Stimulated activated effector memory CD8-positive, alpha-beta T cell treated with anti-CD3 and anti-CD28 coated beads, Interleukin-12 subunit alpha, Interleukin-12 subunit beta, amount 100 ng/mL, for 72 hours (primary cell): ENCODE results near the gene CIITA.
A peak's percentile ranks its signal among the peaks of the same experiment; 100 is the strongest.
"Not testable (repeated sequence)": the region's sequence is repeated elsewhere in the genome, so short reads cannot be mapped to it uniquely, and the experiment has no call there.

Experiments
- ATAC-seq: fragments of 150-1000 bp; cut with Tn5 transposase; 2 replicates; pipeline ENCODE4 v1.10.0; 2021
- DNase-seq, 2 donors: peaks; one replicate each; pipeline ENCODE4 v3.0.0; 2021 to 2022; ENCODE audit warnings: low spot score in 2 of 2
- H3K27ac Mint-ChIP-seq: one replicate; pipeline ENCODE4 v1.8.0; 2022; ENCODE audit warnings: mild to moderate bottlenecking, mixed read lengths
- H3K36me3 Mint-ChIP-seq: one replicate; pipeline ENCODE4 v1.8.0; 2022; ENCODE audit warnings: mild to moderate bottlenecking, mixed read lengths
- H3K4me1 Mint-ChIP-seq: one replicate; pipeline ENCODE4 v1.8.0; 2022; ENCODE audit warnings: mixed read lengths
- H3K4me3 Mint-ChIP-seq: one replicate; pipeline ENCODE4 v1.8.0; 2022; ENCODE audit warnings: mild to moderate bottlenecking, mixed read lengths
- H3K9me3 Mint-ChIP-seq: one replicate; pipeline ENCODE4 v1.8.0; 2022; ENCODE audit warnings: mixed read lengths

CIITA gene

DNA sequence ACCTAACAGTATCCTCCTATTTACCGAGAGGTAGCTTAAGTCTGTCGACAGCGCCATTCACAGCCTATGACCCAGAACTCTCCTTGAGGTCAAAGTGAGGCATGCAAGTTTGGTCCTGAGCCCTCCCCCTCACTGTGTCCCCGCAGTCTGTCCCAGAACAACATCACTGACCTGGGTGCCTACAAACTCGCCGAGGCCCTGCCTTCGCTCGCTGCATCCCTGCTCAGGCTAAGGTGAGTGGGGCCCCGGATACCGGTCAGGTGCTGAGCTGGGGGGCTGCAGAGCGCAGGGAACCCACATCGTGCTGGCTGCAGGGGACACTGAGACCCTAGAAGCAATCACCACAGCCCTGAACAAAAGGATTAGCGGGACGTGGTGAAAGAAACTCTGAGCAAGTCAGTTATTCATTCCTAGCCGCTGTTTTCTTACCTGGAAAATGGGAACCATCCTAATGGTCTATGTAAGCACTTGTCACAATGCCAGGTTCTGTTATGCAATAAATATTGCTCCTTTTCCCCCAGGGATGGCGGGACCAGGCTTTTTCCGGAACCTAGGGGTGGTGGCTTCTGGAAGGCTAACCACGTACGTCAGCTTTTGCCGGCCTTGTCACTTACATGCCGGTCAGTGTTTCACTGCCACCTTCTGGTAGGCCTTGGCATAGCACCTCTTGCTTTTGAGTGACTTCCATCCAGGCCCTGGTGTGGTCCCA is 41.4 kb downstream of the CIITA start:
- Mint-ChIP-seq H3K27ac (no peak overlapping the region), H3K4me1 (peaks cover 26% of the 10 kb centered on the region), H3K36me3 (peaks cover 65% of the 10 kb centered on the region), H3K9me3 (no peaks in the 10 kb centered on the region), H3K4me3 (no peak overlapping the region)
- DNase-seq (peak; percentile 82 to 94), ATAC-seq (peak; percentile 74)

DNA sequence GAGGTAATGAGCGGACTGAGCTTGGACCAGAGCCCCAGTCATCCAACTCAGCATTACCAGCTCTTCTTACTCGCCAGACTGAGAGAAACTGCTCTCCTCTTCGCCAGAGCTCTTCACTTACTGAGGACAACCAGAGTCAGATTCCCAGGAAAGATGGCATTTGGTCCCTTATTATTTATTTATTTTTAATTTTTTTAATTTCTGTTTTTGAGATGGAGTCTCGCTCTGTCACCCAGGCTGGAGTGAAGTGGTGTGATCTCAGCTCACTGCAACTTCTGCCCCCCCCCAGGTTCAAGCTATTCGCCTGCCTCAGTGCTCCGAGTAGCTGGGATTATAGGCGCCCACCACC is 42.0 kb downstream of the CIITA start:
- Mint-ChIP-seq H3K36me3 (peaks cover 67% of the 10 kb centered on the region), H3K4me1 (peaks cover 26% of the 10 kb centered on the region), H3K27ac (no peak overlapping the region), H3K9me3 (no peaks in the 10 kb centered on the region), H3K4me3 (no peak overlapping the region)
- ATAC-seq (no peak), DNase-seq (no peak)

- Mint-ChIP-seq H3K4me1 (peaks cover 16% of the 10 kb centered on the region), H3K27ac (no peak overlapping the region), H3K9me3 (no peaks in the 10 kb centered on the region), H3K36me3 (peaks cover 70% of the 10 kb centered on the region), H3K4me3 (no peak overlapping the region)
- ATAC-seq (no peak), DNase-seq (no peak)
Measured at GRCh38 chr16:10920726-10921427, 43.9 kb downstream of the CIITA start.

DNA sequence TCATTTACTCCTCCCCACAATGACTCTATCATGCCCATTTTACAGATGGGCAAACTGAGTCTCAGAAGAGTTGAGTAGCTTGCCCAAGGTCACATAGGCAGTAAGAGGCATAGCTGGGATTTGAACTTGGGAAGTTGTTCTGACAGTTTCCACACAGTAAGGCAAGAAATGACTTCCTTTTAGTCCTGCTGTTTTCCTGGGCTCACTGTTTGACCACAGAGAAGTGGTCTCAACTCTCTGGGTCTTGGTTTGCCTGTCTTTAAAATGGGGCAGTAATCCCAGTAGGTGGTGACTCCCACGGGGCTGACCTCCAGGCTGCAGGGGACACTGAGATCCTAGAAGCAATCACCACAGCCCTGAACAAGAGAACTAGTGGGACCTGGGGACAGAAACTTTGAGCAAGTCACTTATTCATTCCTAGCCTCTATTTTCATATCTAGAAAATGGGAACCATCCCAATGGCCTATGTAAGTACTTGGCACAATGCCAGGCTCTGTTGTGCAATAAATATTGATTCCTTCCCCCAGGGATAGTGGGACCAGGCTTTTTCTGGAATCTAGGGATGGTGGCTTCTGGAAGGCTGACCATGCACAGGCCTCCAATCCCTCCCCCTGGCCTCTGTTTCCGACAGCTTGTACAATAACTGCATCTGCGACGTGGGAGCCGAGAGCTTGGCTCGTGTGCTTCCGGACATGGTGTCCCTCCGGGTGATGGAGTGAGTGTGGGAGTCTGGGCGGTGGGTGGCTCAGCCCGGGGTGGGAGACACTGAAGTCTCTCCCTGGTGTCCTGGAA is 44.7 kb downstream of the CIITA start:
- ATAC-seq (no peak), DNase-seq (no peak)
- H3K4me3 Mint-ChIP-seq: no peak overlapping the region
- no peaks in the 10 kb centered on the region for H3K9me3 Mint-ChIP-seq
- peaks cover 69% of the 10 kb centered on the region for H3K36me3 Mint-ChIP-seq
- H3K4me1 Mint-ChIP-seq: peaks cover 9% of the 10 kb centered on the region
- no peak overlapping the region for H3K27ac Mint-ChIP-seq

DNA sequence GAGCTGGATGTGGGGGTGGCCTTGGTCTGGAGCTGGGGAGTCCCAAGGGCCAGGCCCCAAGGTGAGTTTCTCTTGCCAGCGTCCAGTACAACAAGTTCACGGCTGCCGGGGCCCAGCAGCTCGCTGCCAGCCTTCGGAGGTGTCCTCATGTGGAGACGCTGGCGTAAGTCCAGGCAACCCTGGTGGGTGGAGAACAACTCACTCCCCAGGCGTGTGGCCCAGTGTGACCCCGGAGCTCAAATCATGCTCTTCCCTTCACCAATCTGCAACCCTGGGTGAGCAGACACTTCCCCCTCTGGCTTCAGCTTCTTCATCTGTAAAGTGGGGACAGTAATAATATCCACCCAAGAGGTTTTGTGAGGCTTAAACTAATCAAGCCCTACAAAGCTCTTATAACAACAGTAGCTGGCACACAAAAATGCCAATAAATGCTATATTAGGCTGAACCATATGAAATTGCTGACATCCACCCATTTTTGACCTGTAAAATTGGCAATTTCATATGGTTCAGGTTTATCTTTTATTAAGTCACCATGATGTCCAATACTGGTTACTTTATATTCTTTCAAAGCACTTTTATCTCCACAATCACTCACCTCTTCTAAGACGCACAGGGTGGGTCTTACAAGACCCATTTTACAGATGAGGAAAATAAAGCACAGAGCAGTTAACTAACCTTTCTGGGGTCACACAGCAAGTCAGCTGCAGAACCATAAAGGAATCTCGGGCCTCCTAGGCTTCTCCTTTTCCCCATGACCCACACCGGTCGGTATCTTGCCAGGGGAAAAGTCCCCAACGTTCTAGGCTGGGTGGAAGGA is 45.5 kb downstream of the CIITA start:
- Mint-ChIP-seq H3K4me1 (peaks cover 7% of the 10 kb centered on the region), H3K36me3 (peaks cover 69% of the 10 kb centered on the region), H3K9me3 (no peaks in the 10 kb centered on the region), H3K4me3 (no peak overlapping the region), H3K27ac (no peak overlapping the region)
- DNase-seq (no peak), ATAC-seq (no peak)

GRCh38 chr16:10923146-10923649 is 46.2 kb downstream of the CIITA start:
- DNase-seq (no peak), ATAC-seq (no peak)
- H3K36me3 Mint-ChIP-seq: peaks cover 70% of the 10 kb centered on the region
- peak overlapping the region; percentile 68 for H3K27ac Mint-ChIP-seq
- no peak overlapping the region for H3K4me3 Mint-ChIP-seq
- H3K9me3 Mint-ChIP-seq: no peaks in the 10 kb centered on the region
- peaks cover 7% of the 10 kb centered on the region for H3K4me1 Mint-ChIP-seq

DNA sequence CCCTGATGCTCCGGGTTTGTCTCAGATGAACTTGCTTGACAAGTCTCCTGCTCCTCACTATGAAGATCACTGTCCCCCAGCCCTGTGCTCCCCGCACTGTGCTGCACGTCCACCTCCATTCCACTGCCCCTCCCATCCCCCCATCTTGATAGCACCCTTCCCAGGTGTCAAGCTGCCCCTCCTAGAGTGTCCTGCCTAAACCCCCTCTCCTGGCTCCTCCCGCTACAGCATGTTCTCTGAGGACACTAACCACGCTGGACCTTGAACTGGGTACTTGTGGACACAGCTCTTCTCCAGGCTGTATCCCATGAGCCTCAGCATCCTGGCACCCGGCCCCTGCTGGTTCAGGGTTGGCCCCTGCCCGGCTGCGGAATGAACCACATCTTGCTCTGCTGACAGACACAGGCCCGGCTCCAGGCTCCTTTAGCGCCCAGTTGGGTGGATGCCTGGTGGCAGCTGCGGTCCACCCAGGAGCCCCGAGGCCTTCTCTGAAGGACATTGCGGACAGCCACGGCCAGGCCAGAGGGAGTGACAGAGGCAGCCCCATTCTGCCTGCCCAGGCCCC is 46.7 kb downstream of the CIITA start:
- peaks cover 2% of the 10 kb centered on the region for H3K4me1 Mint-ChIP-seq
- peaks cover 71% of the 10 kb centered on the region for H3K36me3 Mint-ChIP-seq
- H3K9me3 Mint-ChIP-seq: no peaks in the 10 kb centered on the region
- no peak overlapping the region for H3K4me3 Mint-ChIP-seq
- ATAC-seq (no peak), DNase-seq (no peak)
- peak overlapping the region; percentile 68 for H3K27ac Mint-ChIP-seq

DNA sequence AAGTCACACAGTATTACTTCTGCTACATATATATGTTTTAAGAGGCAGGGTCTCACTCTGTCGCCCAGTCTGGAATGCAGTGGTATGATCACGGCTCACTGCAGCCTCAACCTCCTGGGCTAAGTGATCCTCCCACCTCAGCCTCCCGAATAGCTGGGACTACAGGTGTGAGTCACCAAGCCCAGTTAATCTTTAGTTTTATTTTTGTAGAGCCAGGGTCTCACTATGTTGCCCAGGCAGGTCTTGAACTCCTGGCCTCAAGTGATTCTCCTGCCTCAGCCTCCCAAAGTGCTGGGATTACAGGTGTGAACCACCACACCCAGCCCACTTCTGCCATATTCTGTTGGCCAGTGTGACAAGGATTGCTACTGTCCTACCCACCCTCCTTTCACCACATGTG is 48.3 kb downstream of the CIITA start:
- not testable (repeated sequence) for H3K4me1 Mint-ChIP-seq, H3K27ac Mint-ChIP-seq, H3K4me3 Mint-ChIP-seq, ATAC-seq, DNase-seq, H3K9me3 Mint-ChIP-seq
- peaks cover 83% of the 10 kb centered on the region for H3K36me3 Mint-ChIP-seq

DNA sequence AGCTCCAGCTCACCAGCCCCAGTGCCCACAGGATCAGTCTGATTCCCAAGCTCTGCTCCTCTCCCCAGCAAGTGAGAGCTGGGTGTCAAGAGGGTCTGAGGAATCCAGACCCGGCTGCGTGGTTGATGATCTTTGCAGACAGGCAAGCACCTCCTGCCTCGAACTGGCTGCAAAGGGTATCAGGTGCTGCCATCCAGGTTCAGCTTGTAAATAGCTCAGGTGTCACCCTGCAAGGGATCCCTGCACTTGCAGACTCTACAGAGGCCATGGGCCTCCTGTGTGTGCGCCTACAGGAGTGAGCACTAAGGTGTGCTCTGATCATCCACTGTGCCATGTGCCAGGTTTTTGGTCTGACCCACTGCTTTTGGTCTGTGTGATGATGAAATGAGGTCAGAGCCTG is 49.1 kb downstream of the CIITA start:
- no peak for DNase-seq
- Mint-ChIP-seq H3K4me3 (no peak overlapping the region), H3K9me3 (no peaks in the 10 kb centered on the region), H3K27ac (no peak overlapping the region), H3K4me1 (peaks cover 14% of the 10 kb centered on the region), H3K36me3 (peaks cover 85% of the 10 kb centered on the region)
- ATAC-seq: no peak

DNA sequence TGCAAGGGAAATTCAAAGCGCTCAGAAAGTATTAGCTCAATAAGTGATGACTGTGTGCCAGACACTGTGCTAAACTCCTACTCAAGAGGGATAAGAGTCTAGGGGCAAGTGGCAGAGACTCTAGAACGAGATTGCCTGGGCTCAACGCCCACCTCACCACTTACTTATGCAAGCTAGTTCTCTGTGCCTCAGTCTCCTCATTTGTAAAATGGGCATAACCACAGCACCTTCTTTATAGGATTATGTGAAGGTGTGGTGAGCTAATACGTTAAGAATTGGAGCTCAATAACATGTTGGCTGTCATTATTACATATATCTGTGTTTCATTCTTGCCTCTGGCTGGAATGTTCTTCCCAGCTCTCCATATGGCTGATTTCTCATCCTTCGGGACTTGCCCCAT is 49.9 kb downstream of the CIITA start:
- Mint-ChIP-seq H3K4me1 (peaks cover 17% of the 10 kb centered on the region), H3K36me3 (peaks cover 85% of the 10 kb centered on the region)
- no peak for ATAC-seq

GRCh38 chr16:10927497-10928112 is 50.6 kb downstream of the CIITA start:
- ATAC-seq (no peak), DNase-seq (no peak)
- Mint-ChIP-seq H3K36me3 (peaks cover 87% of the 10 kb centered on the region), H3K4me3 (no peak overlapping the region), H3K4me1 (peaks cover 17% of the 10 kb centered on the region), H3K9me3 (no peaks in the 10 kb centered on the region), H3K27ac (peak overlapping the region; percentile 56)

More for the DNA sequence above, 49.9 kb downstream of the CIITA start:
- Mint-ChIP-seq H3K27ac (no peak overlapping the region), H3K9me3 (no peaks in the 10 kb centered on the region), H3K4me3 (no peak overlapping the region)
- DNase-seq: no peak

- DNase-seq, ATAC-seq, H3K4me3 Mint-ChIP-seq, H3K9me3 Mint-ChIP-seq: not testable (repeated sequence)
- Mint-ChIP-seq H3K36me3 (peaks cover 91% of the 10 kb centered on the region), H3K4me1 (peaks cover 30% of the 10 kb centered on the region), H3K27ac (peak overlapping the region; percentile 6)
Measured at GRCh38 chr16:10929097-10929496, 52.1 kb downstream of the CIITA start.

DNA sequence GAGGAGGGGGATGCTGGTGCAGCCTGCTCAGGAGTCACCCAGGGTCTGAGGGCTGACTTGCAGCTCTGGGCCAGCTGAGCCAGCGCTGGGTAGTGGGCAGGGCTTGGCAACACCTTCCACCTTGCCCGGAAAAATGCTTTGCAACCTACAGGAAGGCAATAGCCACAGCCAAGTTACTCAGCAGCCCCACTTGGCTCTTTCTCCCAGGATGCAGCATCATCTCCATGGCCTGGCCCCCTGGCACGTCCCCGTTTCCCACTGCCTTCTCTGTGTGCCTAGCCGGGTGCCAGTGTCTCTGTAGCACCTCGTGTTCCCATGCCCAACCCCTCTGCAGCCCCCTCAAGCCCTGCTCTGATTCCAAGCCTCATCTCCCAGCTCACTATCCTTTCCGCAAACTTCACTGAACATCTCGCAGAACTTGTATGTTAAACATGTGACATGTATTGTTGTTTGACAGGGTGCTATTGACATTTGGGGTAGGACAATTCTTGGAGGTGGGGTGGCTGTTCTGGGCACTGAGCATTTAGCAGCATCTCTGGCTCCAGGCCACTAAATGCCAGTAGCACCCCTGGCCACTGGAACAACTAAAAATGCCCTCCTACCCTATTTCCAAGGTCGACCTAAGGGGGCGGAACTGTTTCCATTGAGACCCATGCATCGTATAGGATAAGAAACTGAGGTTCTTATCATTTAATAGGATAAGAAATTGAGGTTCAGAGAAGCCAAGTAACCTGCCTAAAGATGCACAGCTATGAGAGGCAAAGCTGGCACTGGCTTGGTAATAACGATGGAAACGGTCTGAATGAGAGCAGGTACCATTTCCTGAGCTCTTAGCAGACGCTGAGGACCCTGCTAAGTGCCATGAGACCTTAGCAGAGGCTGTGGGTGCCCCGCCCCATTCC is 53.1 kb downstream of the CIITA start:
- peaks cover 88% of the 10 kb centered on the region for H3K36me3 Mint-ChIP-seq
- no peak for DNase-seq
- no peak overlapping the region for H3K4me3 Mint-ChIP-seq
- ATAC-seq: peak; percentile 59
- H3K4me1 Mint-ChIP-seq: peaks cover 40% of the 10 kb centered on the region
- peak overlapping the region; percentile 6 for H3K27ac Mint-ChIP-seq
- H3K9me3 Mint-ChIP-seq: no peaks in the 10 kb centered on the region
